Renal cortex interstitium (tissue), 15 donors: Measurements from ENCODE around the gene GPS1. TPM values are rescaled to one million over a fixed set of nuclear protein-coding genes. Genes with fewer than 3 reads are reported as not detected.
A peak's percentile ranks its signal among the peaks of the same experiment; 100 is the strongest.

ENCODE experiments used
- DNase-seq, 11 donors: peaks; one replicate each; pipeline ENCODE4 v3.0.0-alpha.2; 2013; ENCODE audit warnings: low read depth in 9 of 11, low spot score in 4 of 11; ENCODE audit errors: extremely low read depth in 1 of 11
- long read RNA-seq, 16 experiments: transcript quantifications; one replicate each; lab custom pipeline, GENCODE V29; 2026
- polyA plus RNA-seq, 3 donors: library from polyadenylated mRNA; unstranded; fragments of 120-200 nt; gene quantifications; one replicate each; pipeline ENCODE4 v1.2.1, GENCODE V29; 2013; ENCODE audit not compliant: insufficient read length in 3 of 3

The GPS1 gene
- polyA plus RNA-seq = 100 to 1,000 TPM in 2 of 3 donors, 10 to 100 TPM in 1; 98.3 to 138 (median 132) TPM
- long read RNA-seq, donor 1, transcript GPS1-208 (13 exons, 1,874 nt) = major isoform, 10 of 53 reads
- long read RNA-seq, donor 1, partial matches to known transcripts = 37 of 53 reads
- long read RNA-seq, donor 1, other reads (novel, unspliced or antisense) = 0 of 53 reads
- long read RNA-seq, donor 2, transcript GPS1-208 (13 exons, 1,874 nt) = major isoform, 17 of 53 reads
- long read RNA-seq, donor 2, partial matches to known transcripts = 18 of 53 reads
- long read RNA-seq, donor 2, other reads (novel, unspliced or antisense) = 15 of 53 reads
- long read RNA-seq, donor 3, transcript GPS1-226 (13 exons, 1,839 nt) = minor isoform, 5 of 135 reads
- long read RNA-seq, donor 3, transcript GPS1-208 (13 exons, 1,874 nt) = major isoform, 26 of 135 reads
- long read RNA-seq, donor 3, partial matches to known transcripts = 76 of 135 reads
- long read RNA-seq, donor 3, other reads (novel, unspliced or antisense) = 24 of 135 reads
- long read RNA-seq, donor 4, transcript GPS1-208 (13 exons, 1,874 nt) = major isoform, 15 of 84 reads
- long read RNA-seq, donor 4, partial matches to known transcripts = 51 of 84 reads
- long read RNA-seq, donor 4, other reads (novel, unspliced or antisense) = 15 of 84 reads
- long read RNA-seq, donor 5 = 0 reads
- long read RNA-seq, donor 6, transcript GPS1-208 (13 exons, 1,874 nt) = major isoform, 15 of 89 reads
- long read RNA-seq, donor 6, partial matches to known transcripts = 68 of 89 reads
- long read RNA-seq, donor 6, other reads (novel, unspliced or antisense) = 0 of 89 reads
- long read RNA-seq, donor 7, transcript GPS1-208 (13 exons, 1,874 nt) = major isoform, 16 of 100 reads
- long read RNA-seq, donor 7, partial matches to known transcripts = 52 of 100 reads
- long read RNA-seq, donor 7, other reads (novel, unspliced or antisense) = 22 of 100 reads
- long read RNA-seq, donor 8 = 0 reads
- long read RNA-seq, donor 9, transcript GPS1-226 (13 exons, 1,839 nt) = minor isoform, 9 of 70 reads
- long read RNA-seq, donor 9, transcript GPS1-208 (13 exons, 1,874 nt) = major isoform, 17 of 70 reads
- long read RNA-seq, donor 9, partial matches to known transcripts = 33 of 70 reads
- long read RNA-seq, donor 9, other reads (novel, unspliced or antisense) = 0 of 70 reads
- long read RNA-seq, donor 10, transcript GPS1-208 (13 exons, 1,874 nt) = major isoform, 10 of 65 reads
- long read RNA-seq, donor 10, partial matches to known transcripts = 41 of 65 reads
- long read RNA-seq, donor 10, other reads (novel, unspliced or antisense) = 6 of 65 reads
- long read RNA-seq, donor 11, transcript GPS1-208 (13 exons, 1,874 nt) = major isoform, 14 of 46 reads
- long read RNA-seq, donor 11, partial matches to known transcripts = 21 of 46 reads
- long read RNA-seq, donor 11, other reads (novel, unspliced or antisense) = 0 of 46 reads
- long read RNA-seq, donor 12, transcript GPS1-208 (13 exons, 1,874 nt) = major isoform, 7 of 38 reads
- long read RNA-seq, donor 12, partial matches to known transcripts = 15 of 38 reads
- long read RNA-seq, donor 12, other reads (novel, unspliced or antisense) = 11 of 38 reads
- long read RNA-seq, donor 13 = 0 reads
- long read RNA-seq, donor 14, transcript GPS1-208 (13 exons, 1,874 nt) = major isoform, 24 of 56 reads
- long read RNA-seq, donor 14, partial matches to known transcripts = 25 of 56 reads
- long read RNA-seq, donor 14, other reads (novel, unspliced or antisense) = 0 of 56 reads
- long read RNA-seq, donor 15, transcript GPS1-208 (13 exons, 1,874 nt) = major isoform, 7 of 38 reads
- long read RNA-seq, donor 15, transcript GPS1-226 (13 exons, 1,839 nt) = minor isoform, 5 of 38 reads
- long read RNA-seq, donor 15, partial matches to known transcripts = 23 of 38 reads
- long read RNA-seq, donor 15, other reads (novel, unspliced or antisense) = 0 of 38 reads
- long read RNA-seq, donor 16, transcript GPS1-226 (13 exons, 1,839 nt) = minor isoform, 14 of 239 reads
- long read RNA-seq, donor 16, transcript GPS1-201 (13 exons, 1,842 nt) = minor isoform, 8 of 239 reads
- long read RNA-seq, donor 16, transcript GPS1-208 (13 exons, 1,874 nt) = major isoform, 42 of 239 reads
- long read RNA-seq, donor 16, transcript GPS1-204 (13 exons, 2,276 nt) = minor isoform, 6 of 239 reads
- long read RNA-seq, donor 16, partial matches to known transcripts = 137 of 239 reads
- long read RNA-seq, donor 16, other reads (novel, unspliced or antisense) = 20 of 239 reads

GRCh38 chr17:82051776-82052637 is at the start of gene GPS1, which contains the start of gene RFNG:
Gene GPS1 (plus strand): TSS chr17:82051898. CDS start chr17:82051932, 34 bp downstream.
Gene RFNG (minus strand): TSS chr17:82051811. CDS start chr17:82051766, 45 bp downstream.
- DNase-seq = peak in 7 of 11 donors; percentile 42 to 71 (median 58)

GRCh38 chr17:82003411-82004381 is 48.0 kb upstream of the GPS1 start:
- DNase-seq = no peak

GRCh38 chr17:82004517-82005455 is 46.9 kb upstream of the GPS1 start:
- DNase-seq = no peak

GRCh38 chr17:82005701-82006348 is 45.9 kb upstream of the GPS1 start:
- DNase-seq = no peak

- DNase-seq = no peak
Measured at GRCh38 chr17:82006468-82007227, 45.0 kb upstream of the GPS1 start.

GRCh38 chr17:82007228-82007494 is 44.5 kb upstream of the GPS1 start:
- DNase-seq = no peak

- DNase-seq = no peak
Measured at GRCh38 chr17:82007495-82008257, 44.0 kb upstream of the GPS1 start.

- no peak for DNase-seq
Measured at GRCh38 chr17:82008258-82008940, 43.3 kb upstream of the GPS1 start.

- DNase-seq = no peak
Measured at GRCh38 chr17:82008941-82009405, 42.7 kb upstream of the GPS1 start.

GRCh38 chr17:82009413-82009812 is 42.3 kb upstream of the GPS1 start:
- DNase-seq = no peak

GRCh38 chr17:82010575-82011525 is 40.8 kb upstream of the GPS1 start:
- DNase-seq = no peak
